Stomach (tissue), 4 donors: Measurements from ENCODE around the gene NLK.

Experiments
- CTCF ChIP-seq, 7 experiments: fragments of 450-650 bp in 4 of 7; fragments of 200-600 bp in 3 of 7; sonication (generic) in 3 of 7; IDR thresholded peaks; one replicate each; pipeline ENCODE4 v1.5.1; 2016 to 2019; ENCODE audit warnings: antibody characterized with exemption in 7 of 7, control low read depth in 2 of 7, mild to moderate bottlenecking in 1 of 7
- POLR2A ChIP-seq, 4 donors: fragments of 450-650 bp; IDR thresholded peaks; one replicate each; pipeline ENCODE4 v1.6.1; 2016; ENCODE audit warnings: antibody characterized with exemption in 4 of 4, control low read depth in 2 of 4, mild to moderate bottlenecking in 1 of 4, moderate library complexity in 1 of 4
- POLR2AphosphoS5 ChIP-seq, 3 donors: sonication (generic); formaldehyde crosslinking; IDR thresholded peaks; one replicate each; pipeline ENCODE4 v1.6.1; 2016; ENCODE audit warnings: antibody characterized with exemption in 3 of 3

GRCh38 chr17:28182559-28182958 is 140.1 kb downstream of the NLK start:
- TF ChIP-seq POLR2AphosphoS5 (IDR thresholded peaks at IDR 0.05) (no peak), CTCF (IDR thresholded peaks at IDR 0.05) (no peak), POLR2A (IDR thresholded peaks at IDR 0.05) (no peak)
